ENCODE measurements around the gene FASTKD2.

The FASTKD2 gene

GRCh38 chr2:206840999-206841398 is 75.6 kb downstream of the FASTKD2 start:
- no peak for DNase-seq
